SKM-1 treated with dmso at 0.1 percent for 144 hours (cell line): Measurements from ENCODE around the gene MYH9.
A peak's percentile ranks its signal among the peaks of the same experiment; 100 is the strongest.

Experiments
- DNase-seq: peaks from one replicate; lab custom pipeline; 2025; ENCODE audit not compliant: unreplicated experiment; lab: John Stamatoyannopoulos, UW

The MYH9 gene

GRCh38 chr22:36332623-36333332 is 55.0 kb downstream of the MYH9 start:
- DNase-seq: peak; percentile 85

GRCh38 chr22:36331912-36332622 is 55.7 kb downstream of the MYH9 start:
- peak; percentile 44 for DNase-seq

GRCh38 chr22:36331306-36331911 is 56.4 kb downstream of the MYH9 start:
- DNase-seq: peak; percentile 90

- peak; percentile 47 for DNase-seq
These were observed 57.0 kb downstream of the MYH9 start for GRCh38 chr22:36330655-36331305.

GRCh38 chr22:36330127-36330526 is 57.6 kb downstream of the MYH9 start:
- DNase-seq: no peak

GRCh38 chr22:36329254-36330078 is 58.3 kb downstream of the MYH9 start:
- DNase-seq: peak; percentile 40

GRCh38 chr22:36328635-36329253 is 59.0 kb downstream of the MYH9 start:
- no peak for DNase-seq

GRCh38 chr22:36327922-36328551 is 59.7 kb downstream of the MYH9 start:
- DNase-seq: no peak

- no peak for DNase-seq
These were observed 61.3 kb downstream of the MYH9 start for GRCh38 chr22:36326178-36327161.

- DNase-seq: no peak
These were observed 62.4 kb downstream of the MYH9 start for GRCh38 chr22:36325154-36326031.

- no peak for DNase-seq
These were observed 63.4 kb downstream of the MYH9 start for GRCh38 chr22:36324414-36324813.

- DNase-seq: no peak
These were observed 63.9 kb downstream of the MYH9 start for GRCh38 chr22:36323855-36324331.

GRCh38 chr22:36323182-36323854 is 64.4 kb downstream of the MYH9 start:
- no peak for DNase-seq

- DNase-seq: no peak
These were observed 65.2 kb downstream of the MYH9 start for GRCh38 chr22:36322602-36322915.

GRCh38 chr22:36321797-36322601 is 65.8 kb downstream of the MYH9 start:
- no peak for DNase-seq

- DNase-seq: no peak
These were observed 67.2 kb downstream of the MYH9 start for GRCh38 chr22:36320553-36320952.
